Spleen (tissue), 11 donors: ENCODE measurements around the gene XPC. TPM values are rescaled to one million over a fixed set of nuclear protein-coding genes. Genes with fewer than 3 reads are reported as not detected.

Experiments
- DNase-seq: peaks from one replicate; pipeline ENCODE4 v3.0.0-alpha.2; 2020
- H3K27ac ChIP-seq, 8 donors: fragments of 200-600 bp; sonication (generic) in 7 of 8; 1 replicate in 4 of 8; 2 replicates in 4 of 8; pipeline versions ENCODE4 v1.5.0 to v1.8.0; 2016 to 2021; ENCODE audit warnings: inconsistent platforms in 4 of 8, mild to moderate bottlenecking in 4 of 8, moderate library complexity in 1 of 8
- H3K27me3 ChIP-seq, 7 donors: fragments of 200-600 bp; sonication (generic) in 6 of 7; replicated peaks in 1 of 7; 1 replicate in 4 of 7; 2 replicates in 3 of 7; pipeline versions ENCODE4 v1.5.0 to v1.8.0; 2016 to 2021; ENCODE audit warnings: inconsistent platforms in 3 of 7, mild to moderate bottlenecking in 1 of 7
- H3K36me3 ChIP-seq, 6 donors: fragments of 200-600 bp; sonication (generic) in 5 of 6; 1 replicate in 4 of 6; 2 replicates in 2 of 6; pipeline versions ENCODE4 v1.5.0 to v1.8.0; 2016 to 2021; ENCODE audit warnings: inconsistent platforms in 2 of 6
- H3K4me1 ChIP-seq, 6 donors: fragments of 200-600 bp; sonication (generic) in 5 of 6; 1 replicate in 3 of 6; 2 replicates in 3 of 6; pipeline versions ENCODE4 v1.5.0 to v1.8.0; 2016 to 2021; ENCODE audit warnings: inconsistent platforms in 3 of 6
- H3K4me3 ChIP-seq, 8 donors: fragments of 200-600 bp; sonication (generic) in 7 of 8; 1 replicate in 4 of 8; 2 replicates in 4 of 8; pipeline versions ENCODE4 v1.5.0 to v1.8.0; 2016 to 2021; ENCODE audit warnings: inconsistent platforms in 4 of 8, mild to moderate bottlenecking in 4 of 8, moderate library complexity in 2 of 8
- H3K9me3 ChIP-seq, 8 donors: fragments of 200-600 bp; sonication (generic) in 7 of 8; 1 replicate in 4 of 8; 2 replicates in 4 of 8; pipeline versions ENCODE4 v1.5.0 to v1.8.0; 2016 to 2021; ENCODE audit warnings: inconsistent platforms in 4 of 8
- CTCF ChIP-seq, 11 experiments: fragments of 200-600 bp in 7 of 11; fragments of 450-650 bp in 4 of 11; sonication (generic) in 4 of 11; IDR thresholded peaks in 8 of 11; conservative IDR thresholded peaks in 3 of 11; 1 replicate in 7 of 11; 2 replicates in 4 of 11; pipeline versions ENCODE4 v1.4.0 to v1.8.0; 2016 to 2021; ENCODE audit warnings: antibody characterized with exemption in 11 of 11, inconsistent platforms in 4 of 11, mild to moderate bottlenecking in 1 of 11
- POLR2A ChIP-seq, 3 donors: fragments of 450-650 bp; IDR thresholded peaks; one replicate each; pipeline ENCODE4 v1.5.1; 2017; ENCODE audit warnings: antibody characterized with exemption in 3 of 3, mild to moderate bottlenecking in 1 of 3
- POLR2AphosphoS5 ChIP-seq, 3 donors: sonication (generic); formaldehyde crosslinking; IDR thresholded peaks; one replicate each; pipeline ENCODE4 v1.5.1; 2017; ENCODE audit warnings: antibody characterized with exemption in 3 of 3
- WGBS, 5 donors: extraction: QIAGEN DNeasy Blood & Tissue Kit in 3 of 5; methylation state at CpG; one replicate each; pipeline versions ENCODE4 v1.1.5 to v1.1.7; 2013 to 2018; 5-methylcytosine and 5-hydroxymethylcytosine counted together
- intact Hi-C: fragments of 100-400 bp; cut with DNase I; formaldehyde crosslinking; loops from one replicate; pipeline ENCODE4 v1.15.0; 2023; ENCODE audit warnings: low total_unique reads
- polyA plus RNA-seq, 3 donors: library from polyadenylated mRNA; stranded (reverse); fragments of 200-250 nt; gene quantifications; one replicate each; pipeline ENCODE4 v1.2.1, GENCODE V29; 2013
- total RNA-seq, 7 donors: library from RNA; depleted of rRNA in 3 of 7; stranded (reverse); fragments of >200 nt in 3 of 7; fragmentation: NEBNext Ultra II Directional in 4 of 7; extraction: Animal tissue kit (Norgen Biotek cat#: 25700) in 4 of 7; gene quantifications; one replicate each; pipeline versions ENCODE4 v1.1.0 to v1.2.1, GENCODE V29; 2016 to 2021
- donor health status: healthy with polysubstance abuse.
- donor health status: DM: no; HTN: no; CAD: no; lungs with moderate emphysema.
- donor health status: DM: no; HTN: no; CAD: no.
- donor health status: Bipolar disorder and iron deficiency.
- donor health status: healthy.
- donor health status: DM: no; HTN: no; CAD: no.
- donor health status: DM: yes; HTN: yes; CAD: no.

XPC gene
- total and polyA plus RNA-seq, 10 donors = 16.1 to 65.6 (median 47.3) TPM

GRCh38 chr3:14224895-14225294 is 46.5 kb upstream of the XPC start:
- no peak overlapping the region for H3K4me3 ChIP-seq
- intact Hi-C loops = no loop called here
- peaks cover 0 to 26% (median 16%) of the 10 kb centered on the region in 8 donors for H3K9me3 ChIP-seq
- 55 to 76% (median 69%) methylated on average over 4 to 6 of the region's 6 CpGs for WGBS, 5 donors
- H3K27me3 ChIP-seq = no peaks in the 10 kb centered on the region
- no peak for DNase-seq
- H3K4me1 ChIP-seq = peaks cover 4 to 30% (median 22%) of the 10 kb centered on the region in 6 donors
- TF ChIP-seq POLR2AphosphoS5 (IDR thresholded peaks at IDR 0.05) (no peak), CTCF (IDR thresholded peaks at IDR 0.05 in 8 of 11, conservative IDR thresholded peaks at IDR 0.05 in 3 of 11) (no peak), POLR2A (IDR thresholded peaks at IDR 0.05) (no peak)
- H3K36me3 ChIP-seq = no peaks in the 10 kb centered on the region
- peak overlapping the region in 3 of 8 donors; percentile 28 to 55 (median 32) for H3K27ac ChIP-seq

GRCh38 chr3:14223595-14223994 is 45.2 kb upstream of the XPC start:
- intact Hi-C loops = no loop called here
- WGBS, 5 donors = 68 to 87% (median 77%) methylated on average over 1 of the region's 1 CpG
- H3K4me1 ChIP-seq = peaks cover 4 to 27% (median 22%) of the 10 kb centered on the region in 6 donors
- H3K36me3 ChIP-seq = no peaks in the 10 kb centered on the region
- H3K27me3 ChIP-seq = no peaks in the 10 kb centered on the region
- no peak for TF ChIP-seq POLR2A (IDR thresholded peaks at IDR 0.05)
- TF ChIP-seq CTCF (IDR thresholded peaks at IDR 0.05 in 8 of 11, conservative IDR thresholded peaks at IDR 0.05 in 3 of 11) = no peak
- TF ChIP-seq POLR2AphosphoS5 (IDR thresholded peaks at IDR 0.05) = no peak
- no peak overlapping the region for H3K27ac ChIP-seq
- H3K9me3 ChIP-seq = peaks cover 0 to 32% (median 16%) of the 10 kb centered on the region in 8 donors
- no peak overlapping the region for H3K4me3 ChIP-seq
- no peak for DNase-seq

- H3K27me3 ChIP-seq = no peaks in the 10 kb centered on the region
- no peak for TF ChIP-seq CTCF (IDR thresholded peaks at IDR 0.05 in 8 of 11, conservative IDR thresholded peaks at IDR 0.05 in 3 of 11)
- TF ChIP-seq POLR2AphosphoS5 (IDR thresholded peaks at IDR 0.05) = no peak
- no peak for TF ChIP-seq POLR2A (IDR thresholded peaks at IDR 0.05)
- intact Hi-C loops = no loop called here
- no peak for DNase-seq
- no peak overlapping the region for H3K4me3 ChIP-seq
- no peak overlapping the region for H3K27ac ChIP-seq
- peaks cover 0 to 32% (median 16%) of the 10 kb centered on the region in 8 donors for H3K9me3 ChIP-seq
- 68 to 92% (median 83%) methylated on average over 3 of the region's 3 CpGs for WGBS, 5 donors
- no peaks in the 10 kb centered on the region for H3K36me3 ChIP-seq
- H3K4me1 ChIP-seq = peaks cover 4 to 27% (median 22%) of the 10 kb centered on the region in 6 donors
These were observed 44.6 kb upstream of the XPC start for GRCh38 chr3:14222900-14223594.

GRCh38 chr3:14222457-14222856 is 44.1 kb upstream of the XPC start:
- Histone ChIP-seq H3K9me3 (peaks cover 0 to 32% (median 16%) of the 10 kb centered on the region in 8 donors), H3K27ac (no peak overlapping the region), H3K4me3 (no peak overlapping the region), H3K27me3 (no peaks in the 10 kb centered on the region), H3K4me1 (peaks cover 4 to 27% (median 22%) of the 10 kb centered on the region in 6 donors), H3K36me3 (no peaks in the 10 kb centered on the region)
- TF ChIP-seq POLR2AphosphoS5 (IDR thresholded peaks at IDR 0.05) = no peak
- no peak for TF ChIP-seq POLR2A (IDR thresholded peaks at IDR 0.05)
- TF ChIP-seq CTCF (IDR thresholded peaks at IDR 0.05 in 8 of 11, conservative IDR thresholded peaks at IDR 0.05 in 3 of 11) = no peak
- intact Hi-C loops = no loop called here
- no peak for DNase-seq
- 12 to 23% (median 19%) methylated on average over 1 of the region's 1 CpG for WGBS, 5 donors
